Left lobe of liver (tissue), 2 donors: ENCODE measurements around the gene PLEKHH3. TPM values are rescaled to one million over a fixed set of nuclear protein-coding genes. Genes with fewer than 3 reads are reported as not detected.
A peak's percentile ranks its signal among the peaks of the same experiment; 100 is the strongest.

Experiments
- ATAC-seq: fragments of 200-7000 bp; cut with Tn5 transposase; one replicate; pipeline ENCODE4 v1.9.1; 2020; ENCODE audit warnings: mild to moderate bottlenecking, moderate library complexity
- DNase-seq: peaks from one replicate; pipeline ENCODE4 v3.0.0-alpha.2; 2020; ENCODE audit warnings: low spot score
- total RNA-seq: library from RNA; stranded (reverse); gene quantifications from one replicate; pipeline ENCODE4 v1.2.1, GENCODE V29; 2021
- donor health status: DM: no; HTN: no; CAD: no; lungs with moderate emphysema.
- donor health status: DM: no; HTN: yes; CAD: no.

PLEKHH3 gene
- 27.6 TPM for total RNA-seq

- ATAC-seq: no peak
- DNase-seq: no peak
Observed at GRCh38 chr17:42676424-42677011, at the start of gene PLEKHH3. PLEKHH3 (minus strand) TSS chr17:42676994; CDS start chr17:42676563, 431 bp downstream.

GRCh38 chr17:42725143-42725542 is 48.3 kb upstream of the PLEKHH3 start:
- DNase-seq: no peak

GRCh38 chr17:42723636-42724035 is 46.8 kb upstream of the PLEKHH3 start:
- ATAC-seq (no peak), DNase-seq (no peak)

More at GRCh38 chr17:42725143-42725542, 48.3 kb upstream of the PLEKHH3 start:
- ATAC-seq: no peak

- DNase-seq: no peak
- peak; percentile 92 for ATAC-seq
Observed at GRCh38 chr17:42720996-42721583, 44.3 kb upstream of the PLEKHH3 start.

DNA sequence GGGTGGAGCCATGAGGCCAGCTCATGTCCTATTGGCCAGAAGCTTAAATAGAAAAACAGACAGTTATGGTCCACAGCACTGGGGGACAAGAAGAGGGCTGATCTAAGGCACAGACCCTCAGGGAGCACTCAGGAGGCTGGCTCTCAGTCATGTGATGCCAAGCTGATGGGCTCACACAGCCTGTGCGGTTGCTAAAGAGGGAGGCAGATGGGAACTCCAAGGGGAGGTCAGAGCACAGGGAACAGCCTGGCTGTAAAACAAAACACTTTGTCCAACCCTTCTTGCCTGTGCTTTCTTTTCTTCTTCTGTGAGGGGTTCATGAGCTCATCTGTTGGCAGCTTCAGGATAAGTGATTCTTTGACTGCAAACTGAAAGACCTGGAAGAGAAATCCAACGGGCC is 32.8 kb upstream of the PLEKHH3 start:
- no peak for DNase-seq
- ATAC-seq: no peak

DNA sequence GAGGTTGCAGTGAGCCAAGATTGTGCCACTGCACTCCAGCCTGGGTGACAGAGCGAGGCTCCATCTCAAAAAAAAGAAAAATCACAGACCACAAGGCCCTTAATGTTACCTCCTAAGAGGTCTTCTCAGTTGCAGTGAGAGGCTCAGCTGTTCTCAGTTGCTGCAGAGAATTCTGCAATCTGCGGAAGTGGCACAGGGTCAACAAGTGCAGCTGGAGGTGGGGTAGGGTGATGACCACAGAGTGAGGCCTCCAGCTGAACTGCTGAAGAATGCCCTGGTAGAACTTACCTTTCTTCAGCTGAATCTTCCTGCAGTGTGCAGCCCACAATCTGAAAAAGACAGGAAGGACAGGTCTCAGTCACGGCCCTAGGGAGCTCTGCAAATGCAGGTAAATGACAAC is 31.8 kb upstream of the PLEKHH3 start:
- no peak for ATAC-seq
- DNase-seq: no peak

DNA sequence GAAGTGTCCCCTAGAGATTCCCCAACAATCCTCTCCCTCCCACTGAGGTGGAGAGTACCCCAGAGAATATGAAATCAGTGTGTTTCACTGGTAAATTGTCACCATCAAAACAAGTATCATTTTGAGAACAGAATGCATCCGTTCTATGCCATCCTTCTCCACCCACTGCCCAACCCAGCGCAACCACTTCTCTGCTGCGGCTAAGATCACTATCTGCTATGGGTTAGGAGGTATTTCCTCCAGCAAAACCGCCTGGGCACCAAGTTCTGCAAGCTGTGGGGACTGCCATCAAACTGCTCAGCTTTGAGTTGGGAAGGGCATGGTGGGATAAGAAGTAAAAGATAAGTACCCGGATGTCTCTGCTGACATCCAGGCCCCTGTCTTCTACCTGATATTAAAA is 29.9 kb upstream of the PLEKHH3 start:
- ATAC-seq (no peak), DNase-seq (no peak)

GRCh38 chr17:42704837-42705494 is 28.2 kb upstream of the PLEKHH3 start:
- ATAC-seq: no peak
- no peak for DNase-seq

GRCh38 chr17:42704490-42704836 is 27.7 kb upstream of the PLEKHH3 start:
- DNase-seq (no peak), ATAC-seq (no peak)

GRCh38 chr17:42702446-42702845 is 25.7 kb upstream of the PLEKHH3 start:
- DNase-seq (no peak), ATAC-seq (no peak)

GRCh38 chr17:42700586-42701289 is 23.9 kb upstream of the PLEKHH3 start:
- DNase-seq (no peak), ATAC-seq (no peak)

DNA sequence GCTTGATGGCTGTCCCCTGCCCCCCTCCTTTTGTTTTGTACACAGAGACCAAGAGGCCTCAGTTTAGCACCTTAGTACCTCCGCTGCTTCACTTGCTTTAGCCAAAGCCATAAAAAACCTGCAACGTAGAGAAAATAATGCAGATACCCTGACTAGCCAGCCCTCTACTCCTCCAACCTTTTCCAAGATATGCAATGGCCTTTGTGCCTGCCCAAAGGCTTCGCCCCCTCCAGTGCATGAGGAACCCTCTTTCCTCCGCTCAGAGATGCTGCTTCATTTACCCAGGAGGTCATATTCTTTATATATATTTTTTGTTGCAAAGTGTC is 22.6 kb upstream of the PLEKHH3 start:
- DNase-seq: no peak
- no peak for ATAC-seq

DNA sequence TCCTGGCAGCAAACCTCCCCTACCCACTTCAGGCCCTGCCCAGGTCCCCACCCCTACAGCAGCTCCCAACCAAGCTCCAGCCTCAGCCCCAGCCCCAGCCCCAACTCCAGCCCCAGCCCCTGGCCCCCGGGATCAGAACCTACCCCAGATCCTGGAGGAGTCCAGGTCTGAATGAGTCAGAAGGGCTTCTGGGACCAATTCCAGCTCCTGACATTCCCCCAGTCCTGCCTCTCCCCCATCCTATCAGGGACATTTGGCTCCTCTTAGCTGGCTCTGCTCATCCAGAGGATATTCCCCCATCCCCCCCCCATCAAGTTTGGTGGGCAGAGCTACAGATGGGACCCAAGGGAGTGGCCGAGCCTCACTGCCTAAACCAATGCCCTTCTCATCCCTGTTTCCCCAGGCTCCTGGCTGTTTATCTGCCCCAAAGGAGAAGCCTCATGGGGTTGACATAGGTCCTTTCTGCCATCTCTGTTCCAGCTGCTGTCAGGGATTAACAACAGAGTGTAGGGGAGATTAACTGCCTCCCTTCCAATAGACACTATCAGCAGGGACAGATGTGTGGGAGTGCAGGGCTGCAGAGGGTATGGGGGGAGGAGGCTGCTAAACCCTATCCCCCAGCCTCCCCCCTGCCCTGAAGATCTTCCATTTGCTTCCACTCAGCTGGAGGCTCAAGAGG is 22.1 kb upstream of the PLEKHH3 start:
- no peak for DNase-seq
- no peak for ATAC-seq

DNA sequence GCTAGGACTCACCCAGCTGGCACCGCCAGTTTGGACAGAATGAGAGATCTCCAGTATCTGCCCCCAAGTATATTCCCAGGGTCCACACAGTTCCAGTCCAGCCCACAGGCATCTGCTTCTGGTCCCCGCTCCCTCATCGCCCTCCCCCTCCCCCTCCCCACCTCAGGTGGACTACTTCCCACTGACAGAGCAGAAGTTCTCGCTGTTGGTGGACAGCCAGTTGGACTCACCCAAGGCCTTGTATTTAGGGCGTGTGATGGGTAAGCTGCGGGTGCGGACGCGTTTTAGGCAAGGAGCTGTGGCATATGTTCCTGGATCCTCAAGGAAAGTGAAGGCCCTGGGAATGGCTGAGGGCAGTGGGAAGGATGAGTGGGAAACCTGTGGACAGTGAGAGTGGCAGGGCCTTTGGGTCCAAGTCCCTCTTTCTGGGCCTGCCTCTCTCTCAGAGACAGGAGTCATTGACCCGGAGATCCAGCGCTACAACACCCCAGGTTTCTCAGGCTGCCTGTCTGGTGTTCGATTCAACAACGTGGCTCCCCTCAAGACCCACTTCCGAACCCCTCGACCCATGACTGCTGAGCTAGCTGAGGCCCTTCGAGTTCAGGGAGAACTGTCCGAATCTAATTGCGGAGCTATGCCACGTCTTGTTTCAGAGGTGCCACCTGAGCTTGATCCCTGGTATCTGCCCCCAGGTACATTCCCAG is 20.5 kb upstream of the PLEKHH3 start:
- DNase-seq (no peak), ATAC-seq (no peak)

GRCh38 chr17:42695500-42695899 is 18.7 kb upstream of the PLEKHH3 start:
- ATAC-seq (peak; percentile 22), DNase-seq (no peak)

GRCh38 chr17:42694524-42694923 is 17.7 kb upstream of the PLEKHH3 start:
- DNase-seq (no peak), ATAC-seq (no peak)

- DNase-seq: no peak
- ATAC-seq: no peak
Observed at GRCh38 chr17:42692489-42692888, 15.7 kb upstream of the PLEKHH3 start.

DNA sequence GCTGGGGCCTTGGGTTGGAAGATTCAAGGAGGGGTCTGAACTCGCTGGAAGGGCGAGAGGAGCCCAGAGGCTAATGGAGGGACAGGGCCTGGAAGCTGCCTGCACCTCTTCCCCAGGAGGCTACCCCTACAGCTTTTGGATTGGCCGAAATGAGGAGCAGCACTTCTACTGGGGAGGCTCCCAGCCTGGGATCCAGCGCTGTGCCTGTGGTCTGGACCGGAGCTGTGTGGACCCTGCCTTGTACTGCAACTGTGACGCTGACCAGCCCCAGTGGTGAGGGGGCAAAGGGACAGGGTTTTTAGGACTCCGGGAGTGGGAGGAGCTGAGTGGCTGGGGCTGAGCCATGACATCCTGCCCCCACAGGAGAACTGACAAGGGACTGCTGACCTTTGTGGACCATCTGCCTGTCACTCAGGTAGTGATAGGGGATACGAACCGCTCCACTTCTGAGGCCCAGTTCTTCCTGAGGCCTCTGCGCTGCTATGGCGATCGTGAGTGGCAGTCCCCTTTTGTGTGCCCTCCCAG is 14.3 kb upstream of the PLEKHH3 start:
- DNase-seq (no peak), ATAC-seq (no peak)

- DNase-seq: no peak
Observed at GRCh38 chr17:42690596-42690995, 13.8 kb upstream of the PLEKHH3 start.

GRCh38 chr17:42687707-42688320 is 11.0 kb upstream of the PLEKHH3 start:
- no peak for ATAC-seq
- DNase-seq: no peak

More at GRCh38 chr17:42690596-42690995, 13.8 kb upstream of the PLEKHH3 start:
- ATAC-seq: no peak
